ENCODE results near the gene NBAS. TPM values are rescaled to one million over a fixed set of nuclear protein-coding genes. Genes with fewer than 3 reads are reported as not detected.

Gene NBAS
- total RNA-seq, 1 experiment from 2014 or later: 46.4 TPM

DNA sequence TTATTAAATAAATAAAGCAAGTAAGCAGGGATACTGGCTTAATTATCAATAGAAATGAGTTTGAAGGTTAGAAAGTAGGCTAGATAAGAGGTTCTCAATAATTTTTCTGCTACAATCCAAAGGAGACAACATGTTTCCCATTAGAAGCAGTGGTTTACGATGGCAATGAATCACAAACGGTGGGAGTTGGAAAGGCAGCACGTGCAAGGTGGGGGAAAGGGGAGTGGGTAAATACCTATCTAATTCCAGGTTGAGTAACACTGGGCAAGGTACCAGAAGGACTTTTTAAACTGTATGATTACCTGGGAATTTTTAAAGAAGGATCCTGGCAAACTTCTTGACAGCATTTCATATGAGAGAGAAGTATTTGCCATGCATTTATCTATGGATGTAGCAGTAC is 289.9 kb downstream of the NBAS start:
- no peaks in the 10 kb centered on the region for H3K27me3 Mint-ChIP-seq (ENCODE audit: insufficient read depth, unreplicated experiment)
- no TSS peak for BruUV-seq (replicated peaks)
- H3K27ac Mint-ChIP-seq (ENCODE audit: low read depth, unreplicated experiment): no peak overlapping the region
- ChIA-PET CTCF (no interaction called here), POLR2A (no interaction called here)
- TF ChIP-seq, protein P1, sequence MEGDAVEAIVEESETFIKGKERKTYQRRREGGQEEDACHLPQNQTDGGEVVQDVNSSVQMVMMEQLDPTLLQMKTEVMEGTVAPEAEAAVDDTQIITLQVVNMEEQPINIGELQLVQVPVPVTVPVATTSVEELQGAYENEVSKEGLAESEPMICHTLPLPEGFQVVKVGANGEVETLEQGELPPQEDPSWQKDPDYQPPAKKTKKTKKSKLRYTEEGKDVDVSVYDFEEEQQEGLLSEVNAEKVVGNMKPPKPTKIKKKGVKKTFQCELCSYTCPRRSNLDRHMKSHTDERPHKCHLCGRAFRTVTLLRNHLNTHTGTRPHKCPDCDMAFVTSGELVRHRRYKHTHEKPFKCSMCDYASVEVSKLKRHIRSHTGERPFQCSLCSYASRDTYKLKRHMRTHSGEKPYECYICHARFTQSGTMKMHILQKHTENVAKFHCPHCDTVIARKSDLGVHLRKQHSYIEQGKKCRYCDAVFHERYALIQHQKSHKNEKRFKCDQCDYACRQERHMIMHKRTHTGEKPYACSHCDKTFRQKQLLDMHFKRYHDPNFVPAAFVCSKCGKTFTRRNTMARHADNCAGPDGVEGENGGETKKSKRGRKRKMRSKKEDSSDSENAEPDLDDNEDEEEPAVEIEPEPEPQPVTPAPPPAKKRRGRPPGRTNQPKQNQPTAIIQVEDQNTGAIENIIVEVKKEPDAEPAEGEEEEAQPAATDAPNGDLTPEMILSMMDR (IDR thresholded peaks at IDR 0.05; ENCODE audit: unreplicated experiment): no peak
- H3K4me1 Mint-ChIP-seq (ENCODE audit: insufficient read depth, unreplicated experiment): no peaks in the 10 kb centered on the region
- peaks cover 35% of the 10 kb centered on the region for H3K36me3 Mint-ChIP-seq (ENCODE audit: insufficient read depth, unreplicated experiment)
- H3K4me3 Mint-ChIP-seq (ENCODE audit: unreplicated experiment): no peak overlapping the region
- H3K9me3 Mint-ChIP-seq (ENCODE audit: unreplicated experiment): no peaks in the 10 kb centered on the region
- no peak for DNase-seq (ENCODE audit: unreplicated experiment)
- intact Hi-C loops (cut with micrococcal nuclease): no loop called here

DNA sequence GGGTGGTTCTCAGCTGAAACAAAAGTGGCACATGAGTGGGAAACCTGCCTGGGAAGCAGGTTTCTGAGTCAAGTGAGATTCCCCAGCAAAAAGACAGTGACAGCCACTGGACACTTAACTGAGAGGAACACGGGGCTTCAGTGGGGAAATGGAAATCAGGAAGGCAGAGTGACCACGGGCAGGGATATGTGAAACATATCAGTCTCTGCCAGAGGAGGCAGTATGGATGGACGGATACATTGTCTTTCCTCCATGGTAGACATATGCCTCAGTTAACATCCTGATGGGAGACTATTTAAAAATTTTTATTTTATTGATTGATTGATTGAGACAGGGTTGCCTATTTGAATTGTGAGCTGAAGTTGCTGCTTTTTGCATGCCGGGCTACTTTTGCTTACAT is 292.1 kb downstream of the NBAS start:
- no peaks in the 10 kb centered on the region for H3K27me3 Mint-ChIP-seq (ENCODE audit: insufficient read depth, unreplicated experiment)
- intact Hi-C loops (cut with micrococcal nuclease): no loop called here
- no TSS peak for BruUV-seq (replicated peaks)
- ChIA-PET CTCF (no interaction called here), POLR2A (no interaction called here)
- TF ChIP-seq, protein P1 (IDR thresholded peaks at IDR 0.05; ENCODE audit: unreplicated experiment): no peak
- H3K27ac Mint-ChIP-seq (ENCODE audit: low read depth, unreplicated experiment): no peak overlapping the region
- DNase-seq (ENCODE audit: unreplicated experiment): no peak
- H3K9me3 Mint-ChIP-seq (ENCODE audit: unreplicated experiment): no peaks in the 10 kb centered on the region
- H3K36me3 Mint-ChIP-seq (ENCODE audit: insufficient read depth, unreplicated experiment): peaks cover 19% of the 10 kb centered on the region
- H3K4me1 Mint-ChIP-seq (ENCODE audit: insufficient read depth, unreplicated experiment): no peaks in the 10 kb centered on the region
- no peak overlapping the region for H3K4me3 Mint-ChIP-seq (ENCODE audit: unreplicated experiment)

DNA sequence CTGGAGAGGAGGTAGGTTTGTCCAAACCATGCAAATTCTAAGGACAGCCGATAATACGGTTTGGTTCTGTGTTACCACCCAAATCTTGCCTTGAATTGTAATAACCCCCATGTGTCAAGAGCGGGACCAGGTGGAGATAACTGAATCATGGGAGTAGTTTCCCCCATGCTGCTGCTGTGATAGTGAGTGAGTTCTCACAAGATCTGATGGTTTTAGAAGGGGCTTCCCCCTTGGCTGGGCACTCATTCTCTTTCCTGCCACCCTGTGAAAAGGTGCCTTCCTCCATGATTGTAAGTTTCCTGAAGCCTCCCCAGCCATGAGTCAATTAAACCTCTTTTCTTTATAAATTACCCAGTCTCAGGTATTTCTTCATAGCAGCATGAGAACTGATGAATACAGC is 295.2 kb downstream of the NBAS start:
- Mint-ChIP-seq H3K27me3 (ENCODE audit: insufficient read depth, unreplicated experiment) (no peaks in the 10 kb centered on the region), H3K4me3 (ENCODE audit: unreplicated experiment) (no peak overlapping the region), H3K4me1 (ENCODE audit: insufficient read depth, unreplicated experiment) (no peaks in the 10 kb centered on the region), H3K36me3 (ENCODE audit: insufficient read depth, unreplicated experiment) (peaks cover 7% of the 10 kb centered on the region), H3K9me3 (ENCODE audit: unreplicated experiment) (no peaks in the 10 kb centered on the region), H3K27ac (ENCODE audit: low read depth, unreplicated experiment) (no peak overlapping the region)
- intact Hi-C loops (cut with micrococcal nuclease): no loop called here
- TF ChIP-seq, protein P1 (IDR thresholded peaks at IDR 0.05; ENCODE audit: unreplicated experiment): no peak
- ChIA-PET CTCF (no interaction called here), POLR2A (no interaction called here)
- BruUV-seq (replicated peaks): no TSS peak
- no peak for DNase-seq (ENCODE audit: unreplicated experiment)

DNA sequence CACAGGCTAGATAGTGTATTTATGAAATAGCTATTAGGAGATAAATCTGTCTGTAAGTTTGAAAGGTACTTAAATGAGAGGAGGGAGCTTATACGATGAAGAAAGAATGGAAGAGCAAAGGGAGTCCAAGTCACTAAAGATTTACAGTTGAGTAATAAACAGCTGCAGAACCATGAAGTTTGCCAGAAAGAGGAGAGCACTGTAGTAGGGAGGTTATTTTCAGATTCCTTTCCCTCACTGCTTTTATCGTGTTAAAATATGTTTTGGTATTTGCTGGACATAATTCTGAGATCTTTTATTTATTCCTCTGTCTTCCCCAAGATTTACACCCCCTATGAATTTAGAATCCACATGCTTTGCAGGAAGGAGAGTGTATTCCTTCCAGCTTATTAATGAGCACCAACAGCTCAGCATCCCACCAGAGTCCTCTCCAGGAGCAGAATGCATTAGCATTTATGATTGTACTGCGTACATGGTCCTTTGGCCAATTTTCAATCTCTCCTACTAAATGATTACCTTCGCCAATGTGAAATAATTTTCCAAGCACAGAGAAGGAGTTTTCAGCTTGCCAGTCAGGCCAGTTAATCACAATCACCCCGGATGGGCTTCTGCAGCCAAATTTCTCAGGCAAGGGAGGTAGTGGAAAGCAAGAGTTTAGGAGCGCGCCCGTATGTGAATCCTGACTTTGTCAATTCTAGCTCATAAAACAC is 297.0 kb downstream of the NBAS start:
- no peaks in the 10 kb centered on the region for H3K9me3 Mint-ChIP-seq (ENCODE audit: unreplicated experiment)
- intact Hi-C loops (cut with micrococcal nuclease): no loop called here
- TF ChIP-seq, protein P1 (IDR thresholded peaks at IDR 0.05; ENCODE audit: unreplicated experiment): no peak
- ChIA-PET CTCF (interaction anchor here (0.7 kb wide), 1 partner anchor 1673 kb away, joined by 3 read pairs; no protein-coding TSS in a partner anchor), POLR2A (no interaction called here)
- no TSS peak for BruUV-seq (replicated peaks)
- no peaks in the 10 kb centered on the region for H3K27me3 Mint-ChIP-seq (ENCODE audit: insufficient read depth, unreplicated experiment)
- H3K36me3 Mint-ChIP-seq (ENCODE audit: insufficient read depth, unreplicated experiment): no peaks in the 10 kb centered on the region
- H3K4me3 Mint-ChIP-seq (ENCODE audit: unreplicated experiment): no peak overlapping the region
- H3K27ac Mint-ChIP-seq (ENCODE audit: low read depth, unreplicated experiment): no peak overlapping the region
- no peaks in the 10 kb centered on the region for H3K4me1 Mint-ChIP-seq (ENCODE audit: insufficient read depth, unreplicated experiment)
- DNase-seq (ENCODE audit: unreplicated experiment): no peak

Data from MCF 10A (cell line).